MM.1S (cell line): ENCODE results near the gene SH3BP2.

ENCODE experiments used
- DNase-seq: peaks from one replicate; pipeline ENCODE4 v3.0.0-alpha.2; 2015
- H2AFZ ChIP-seq: fragments of 300-600 bp; sonication (generic); 2 replicates; pipeline ENCODE4 v1.6.0; 2016; ENCODE audit warnings: antibody characterized with exemption, low read length
- H3F3A ChIP-seq: fragments of 300-600 bp; sonication (generic); 2 replicates; pipeline ENCODE4 v1.6.1; 2016; ENCODE audit warnings: mild to moderate bottlenecking, antibody characterized with exemption, low read length, moderate library complexity, mixed read lengths; ENCODE audit not compliant: insufficient read depth
- H3K27ac ChIP-seq: fragments of 300-600 bp; sonication (generic); 2 replicates; pipeline ENCODE4 v1.5.1; 2016; ENCODE audit warnings: mild to moderate bottlenecking, low read length
- H3K27me3 ChIP-seq: fragments of 300-600 bp; sonication (generic); replicated peaks from 2 replicates; pipeline ENCODE4 v1.6.0; 2016; ENCODE audit warnings: low read length; ENCODE audit not compliant: insufficient read depth
- H3K36me3 ChIP-seq: fragments of 300-600 bp; sonication (generic); replicated peaks from 2 replicates; pipeline ENCODE4 v1.6.1; 2016; ENCODE audit warnings: mild to moderate bottlenecking, low read length, mixed read lengths; ENCODE audit not compliant: insufficient read depth
- H3K4me1 ChIP-seq: fragments of 300-600 bp; sonication (generic); 2 replicates; pipeline ENCODE4 v1.6.1; 2016; ENCODE audit warnings: low read length, mixed read lengths
- H3K4me2 ChIP-seq: fragments of 300-600 bp; sonication (generic); 2 replicates; pipeline ENCODE4 v1.6.0; 2016; ENCODE audit warnings: low read depth, low read length
- H3K4me3 ChIP-seq: fragments of 300-600 bp; sonication (generic); 2 replicates; pipeline ENCODE4 v1.5.1; 2016; ENCODE audit warnings: low read length, mixed read lengths
- H3K79me2 ChIP-seq: fragments of 300-600 bp; sonication (generic); 2 replicates; pipeline ENCODE4 v1.6.1; 2016; ENCODE audit warnings: mixed run types, low read length, mixed read lengths
- H3K9ac ChIP-seq: fragments of 300-600 bp; sonication (generic); 2 replicates; pipeline ENCODE4 v1.6.1; 2016; ENCODE audit warnings: low read length, mixed read lengths
- H3K9me2 ChIP-seq: fragments of 300-600 bp; sonication (generic); replicated peaks from 2 replicates; pipeline ENCODE4 v1.6.1; 2016; ENCODE audit warnings: mild to moderate bottlenecking, low read length, mixed read lengths; ENCODE audit not compliant: insufficient read depth
- H3K9me3 ChIP-seq: fragments of 300-600 bp; sonication (generic); replicated peaks from 2 replicates; pipeline ENCODE4 v1.6.1; 2016; ENCODE audit warnings: mild to moderate bottlenecking, low read length, mixed read lengths; ENCODE audit not compliant: insufficient read depth
- H4K20me1 ChIP-seq: fragments of 300-600 bp; sonication (generic); 2 replicates; pipeline ENCODE4 v1.6.1; 2016; ENCODE audit warnings: mild to moderate bottlenecking, low read length, moderate library complexity, mixed read lengths; ENCODE audit not compliant: insufficient read depth
- EZH2 ChIP-seq: fragments of 300-600 bp; sonication (generic); optimal IDR thresholded peaks from 2 replicates; pipeline ENCODE3; 2017; ENCODE audit warnings: low read depth, mild to moderate bottlenecking, antibody characterized with exemption, low read length, mixed read lengths
- EZH2phosphoT487 ChIP-seq: fragments of 300-600 bp; sonication (generic); IDR thresholded peaks from 2 replicates; pipeline ENCODE4 v1.6.1; 2018; ENCODE audit warnings: antibody characterized with exemption, low read length
- TF ChIP-seq, protein P1 (sequence below): fragments of 300-600 bp; sonication (generic); IDR thresholded peaks from 2 replicates; pipeline ENCODE4 v1.5.1; 2016; ENCODE audit warnings: antibody characterized with exemption, low read length, mixed read lengths

Gene SH3BP2

DNA sequence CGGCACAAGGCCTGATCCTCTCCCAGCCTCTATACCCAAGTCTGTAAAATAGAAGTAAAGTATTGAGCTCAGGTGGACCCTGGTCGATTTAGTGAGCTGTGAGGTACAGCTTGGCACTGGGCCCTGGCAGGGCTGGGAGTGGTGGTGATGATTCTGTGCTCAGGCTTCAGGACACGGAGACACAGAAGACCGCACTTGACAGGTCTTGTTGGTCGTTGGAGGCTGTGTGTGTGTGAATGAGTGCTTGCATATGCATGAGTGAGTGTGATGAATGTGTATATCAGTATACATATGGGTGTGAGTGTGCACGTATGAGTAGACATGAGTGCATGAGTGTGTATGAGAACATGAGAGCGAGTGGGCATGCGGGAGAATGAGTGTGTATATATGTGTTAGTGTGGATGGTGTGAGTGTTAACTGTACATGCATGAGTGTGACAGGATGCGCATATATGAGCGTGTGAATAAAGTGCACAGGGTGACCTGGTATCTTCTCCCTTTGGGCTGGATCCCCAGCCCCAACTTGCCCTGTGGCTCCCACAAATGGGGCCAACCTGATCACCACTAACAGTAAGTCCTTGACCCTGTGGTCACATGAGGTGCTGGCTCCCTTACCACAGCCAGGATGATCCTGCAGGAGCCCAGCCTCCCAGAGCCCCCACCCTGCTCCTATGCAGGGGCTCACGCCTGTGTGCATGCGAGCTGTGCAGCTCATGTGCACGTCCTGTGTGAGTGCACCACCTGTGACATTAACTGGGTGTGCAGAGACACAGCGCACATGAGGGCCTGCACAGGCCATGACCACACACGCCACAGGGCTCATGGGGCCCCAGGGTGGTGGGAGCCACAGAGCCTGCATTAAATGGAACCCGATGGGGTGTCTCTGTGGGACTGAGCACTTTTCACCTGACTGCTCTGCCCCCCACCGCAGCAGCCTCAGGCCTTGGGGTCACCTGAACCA, 20.8 kb downstream of the SH3BP2 start:
- Histone ChIP-seq H3K36me3 (no peaks in the 10 kb centered on the region), H3K9ac (no peak overlapping the region)

DNA sequence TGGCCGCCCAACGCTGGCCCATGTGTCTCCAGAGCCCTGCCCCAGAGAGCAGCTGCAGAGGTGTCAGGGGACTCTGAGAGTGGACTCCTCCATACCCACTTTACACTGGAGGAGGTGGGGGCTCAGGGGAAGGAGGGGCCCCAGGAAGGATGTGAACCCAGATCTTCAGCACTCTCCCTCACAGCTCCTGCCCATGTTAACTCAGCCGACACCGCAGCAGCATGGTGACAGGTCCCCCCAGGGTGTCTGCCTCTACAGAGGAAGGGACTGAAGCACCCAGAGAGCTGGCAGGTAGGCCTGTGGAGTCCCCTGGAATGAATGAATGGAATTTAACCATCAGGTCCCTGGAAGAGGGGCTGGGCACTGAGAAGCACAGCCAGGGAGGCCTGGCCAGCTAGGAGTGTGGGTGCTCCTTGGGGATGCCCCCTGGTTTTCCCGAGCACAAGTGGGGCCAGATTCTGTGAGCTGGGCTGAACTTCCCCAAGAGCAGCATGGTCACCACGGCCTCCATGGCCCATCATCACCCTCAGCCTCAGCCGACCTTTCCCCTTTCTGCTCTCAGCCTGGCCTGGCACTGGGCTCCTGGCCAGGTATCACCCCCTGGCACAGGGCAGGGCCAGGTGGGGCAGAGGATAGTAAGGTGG, 21.9 kb downstream of the SH3BP2 start:
- Histone ChIP-seq H3K79me2 (peaks cover 71% of the 10 kb centered on the region), H3K4me1 (peaks cover 18% of the 10 kb centered on the region), H4K20me1 (no peaks in the 10 kb centered on the region)

More for the DNA sequence above, 20.8 kb downstream of the SH3BP2 start:
- TF ChIP-seq, protein P1, sequence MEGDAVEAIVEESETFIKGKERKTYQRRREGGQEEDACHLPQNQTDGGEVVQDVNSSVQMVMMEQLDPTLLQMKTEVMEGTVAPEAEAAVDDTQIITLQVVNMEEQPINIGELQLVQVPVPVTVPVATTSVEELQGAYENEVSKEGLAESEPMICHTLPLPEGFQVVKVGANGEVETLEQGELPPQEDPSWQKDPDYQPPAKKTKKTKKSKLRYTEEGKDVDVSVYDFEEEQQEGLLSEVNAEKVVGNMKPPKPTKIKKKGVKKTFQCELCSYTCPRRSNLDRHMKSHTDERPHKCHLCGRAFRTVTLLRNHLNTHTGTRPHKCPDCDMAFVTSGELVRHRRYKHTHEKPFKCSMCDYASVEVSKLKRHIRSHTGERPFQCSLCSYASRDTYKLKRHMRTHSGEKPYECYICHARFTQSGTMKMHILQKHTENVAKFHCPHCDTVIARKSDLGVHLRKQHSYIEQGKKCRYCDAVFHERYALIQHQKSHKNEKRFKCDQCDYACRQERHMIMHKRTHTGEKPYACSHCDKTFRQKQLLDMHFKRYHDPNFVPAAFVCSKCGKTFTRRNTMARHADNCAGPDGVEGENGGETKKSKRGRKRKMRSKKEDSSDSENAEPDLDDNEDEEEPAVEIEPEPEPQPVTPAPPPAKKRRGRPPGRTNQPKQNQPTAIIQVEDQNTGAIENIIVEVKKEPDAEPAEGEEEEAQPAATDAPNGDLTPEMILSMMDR = no peak
- TF ChIP-seq EZH2phosphoT487 (no peak), EZH2 (no peak)
- no peaks in the 10 kb centered on the region for H3K9me2 ChIP-seq
- H3K79me2 ChIP-seq = peaks cover 61% of the 10 kb centered on the region
- H2AFZ ChIP-seq = no peak overlapping the region
- 0 out of 2 replicates have a peak, but pooled peaks cover 7% of the 10 kb centered on the region for H3F3A ChIP-seq
- no peak overlapping the region for H3K27ac ChIP-seq
- DNase-seq = no peak
- no peaks in the 10 kb centered on the region for H3K27me3 ChIP-seq
- H3K9me3 ChIP-seq = no peaks in the 10 kb centered on the region
- peak overlapping the region; percentile 71; the same call in 1 of the 2 replicates for H3K4me2 ChIP-seq
- H4K20me1 ChIP-seq = no peaks in the 10 kb centered on the region
- peak overlapping the region; percentile 94 for H3K4me3 ChIP-seq
- peaks cover 18% of the 10 kb centered on the region for H3K4me1 ChIP-seq

DNA sequence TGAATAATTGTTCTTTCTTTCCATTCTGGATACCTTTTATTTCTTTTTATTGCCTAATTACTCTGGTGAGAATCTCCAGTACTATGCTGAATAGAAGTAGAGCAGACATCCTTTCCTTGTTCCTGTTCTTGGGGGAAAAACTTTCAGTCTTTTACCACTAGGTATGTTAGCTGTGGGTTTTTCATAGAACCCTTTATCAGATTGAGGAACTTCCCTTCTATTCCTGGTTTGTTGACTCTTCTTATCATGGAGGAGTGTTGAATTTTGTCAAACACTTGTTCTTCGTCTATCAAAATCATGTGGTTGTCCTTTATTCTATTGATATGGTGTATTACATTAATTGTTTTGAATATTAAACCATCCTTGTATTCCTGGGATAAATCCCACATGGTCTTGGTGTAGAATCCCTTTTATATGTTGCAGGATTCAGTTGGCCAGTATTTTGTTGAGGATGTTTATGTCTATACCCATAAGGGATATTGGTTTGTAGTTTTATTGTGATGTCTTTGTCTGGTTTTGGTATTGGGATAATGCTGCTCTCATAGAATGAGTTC, 23.6 kb downstream of the SH3BP2 start:
- no peaks in the 10 kb centered on the region for H3K36me3 ChIP-seq
- H3K4me3 ChIP-seq = no peak overlapping the region
- TF ChIP-seq, protein P1 = no peak
- no peak for TF ChIP-seq EZH2
- no peak for TF ChIP-seq EZH2phosphoT487
- no peak overlapping the region for H3K9ac ChIP-seq
- no peaks in the 10 kb centered on the region for H3K9me2 ChIP-seq
- no peaks in the 10 kb centered on the region for H3K27me3 ChIP-seq
- H3K4me1 ChIP-seq = peaks cover 14% of the 10 kb centered on the region
- peaks cover 85% of the 10 kb centered on the region for H3K79me2 ChIP-seq
- no peak for DNase-seq
- H4K20me1 ChIP-seq = no peaks in the 10 kb centered on the region
- no peak overlapping the region for H3K27ac ChIP-seq
- H3K4me2 ChIP-seq = no peak overlapping the region
- no peaks in the 10 kb centered on the region for H3K9me3 ChIP-seq
- H2AFZ ChIP-seq = no peak overlapping the region
- H3F3A ChIP-seq = 0 out of 2 replicates have a peak, but pooled peaks cover 5% of the 10 kb centered on the region

More for the DNA sequence above, 21.9 kb downstream of the SH3BP2 start:
- no peaks in the 10 kb centered on the region for H3K9me3 ChIP-seq
- no peak overlapping the region for H2AFZ ChIP-seq
- H3K36me3 ChIP-seq = no peaks in the 10 kb centered on the region
- H3K4me3 ChIP-seq = no peak overlapping the region
- TF ChIP-seq EZH2phosphoT487 (no peak), EZH2 (no peak)
- TF ChIP-seq, protein P1 = no peak
- H3K9ac ChIP-seq = no peak overlapping the region
- H3K4me2 ChIP-seq = no peak overlapping the region
- no peaks in the 10 kb centered on the region for H3K27me3 ChIP-seq
- 0 out of 2 replicates have a peak, but pooled peaks cover 7% of the 10 kb centered on the region for H3F3A ChIP-seq
- DNase-seq = no peak
- no peak overlapping the region for H3K27ac ChIP-seq
- H3K9me2 ChIP-seq = no peaks in the 10 kb centered on the region
